Measurements from ENCODE around the gene KIAA1755. TPM values are rescaled to one million over a fixed set of nuclear protein-coding genes. Genes with fewer than 3 reads are reported as not detected.

The KIAA1755 gene
- total and polyA plus RNA-seq, 2 of the 4 experiments (the other 2 are of a cell fraction), result 2.5 to 5.1 TPM

GRCh38 chr20:38237381-38237780, 23.2 kb downstream of the KIAA1755 start:
- ChIA-PET POLR2A (ENCODE audit: unreplicated experiment) (no interaction called here), CTCF (interaction anchor here (0.6 kb wide), 1 partner anchor 521 kb away, joined by 3 read pairs; no protein-coding TSS in a partner anchor)
- ATAC-seq (ENCODE audit: low read depth) (no peak), DNase-seq (no peak)
- Histone ChIP-seq H3K4me2 (ENCODE audit: low read depth, low read length) (no peak overlapping the region), H3K27ac (ENCODE audit: insufficient read depth, low read length) (no peak overlapping the region), H4K8ac (ENCODE audit: low read depth in 2 of 2, low read length in 2 of 2) (no peak overlapping the region), H3K9me1 (ENCODE audit: insufficient read depth, low read length) (no peaks in the 10 kb centered on the region; the same call in 1 of the 2 replicates), H4K20me1 (ENCODE audit: insufficient read depth, low read length) (no peaks in the 10 kb centered on the region), H2AK9ac (replicated peaks; ENCODE audit: low read depth, low read length, poor library complexity) (no peak overlapping the region), H3K4ac (ENCODE audit: low read depth, low read length) (no peak overlapping the region), H4K91ac (ENCODE audit: insufficient read depth, low read depth, low read length) (no peak overlapping the region), H3K56ac (ENCODE audit: extremely low read depth, insufficient read depth, low read length) (no peak overlapping the region), H2AFZ (replicated peaks; ENCODE audit: low read length, poor library complexity) (no peak overlapping the region), H3K9ac (ENCODE audit: low read depth, low read length) (no peak overlapping the region), H2AK5ac (ENCODE audit: low read depth, low read length) (no peak overlapping the region), H3K79me1 (ENCODE audit: low read depth in 1 of 2, low read length in 2 of 2) (no peaks in the 10 kb centered on the region), H3K23ac (ENCODE audit: low read depth, low read length) (no peak overlapping the region), H3K4me3 (ENCODE audit: insufficient read depth, low read depth, low read length) (no peak overlapping the region), H3K9me3 (ENCODE audit: control insufficient read depth, insufficient read depth, low read length) (peaks cover 10% of the 10 kb centered on the region), H2BK120ac (ENCODE audit: low read depth, low read length) (no peak overlapping the region), H2BK5ac (ENCODE audit: low read depth, low read length, poor library complexity, severe bottlenecking) (no peak overlapping the region), H2BK15ac (ENCODE audit: low read depth, low read length) (no peak overlapping the region), H3K14ac (replicated peaks; ENCODE audit: low read depth, low read length) (no peak overlapping the region), H4K5ac (ENCODE audit: low read depth, low read length) (no peak overlapping the region), H3K27me3 (ENCODE audit: control insufficient read depth, insufficient read depth, low read length) (peaks cover 2% of the 10 kb centered on the region; the same call in 1 of the 2 replicates), H3K36me3 (ENCODE audit: control insufficient read depth, insufficient read depth, low read length) (peaks cover 22% of the 10 kb centered on the region), H3K18ac (ENCODE audit: low read depth, low read length) (no peak overlapping the region), H3K4me1 (ENCODE audit: control insufficient read depth, insufficient read depth, low read length) (no peaks in the 10 kb centered on the region), H2BK20ac (ENCODE audit: low read depth, low read length) (no peak overlapping the region)
- intact Hi-C loops (cut with micrococcal nuclease), result no loop called here
- 87% methylated on average over 2 of the region's 3 CpGs; no CpG with 5 or more reads in 1 of the 2 experiments for WGBS, 2 experiments (ENCODE audit: extremely low coverage in 2 of 2, insufficient read length in 1 of 2)
- TF ChIP-seq CHD1 (IDR thresholded peaks at IDR 0.05; ENCODE audit: low read depth, low read length) (no peak), MAFK (IDR thresholded peaks at IDR 0.05; ENCODE audit: low read depth, low read length) (no peak), ELK1 (IDR thresholded peaks at IDR 0.05; ENCODE audit: borderline replicate concordance, low read depth, low read length) (no peak), FOS (IDR thresholded peaks at IDR 0.05; ENCODE audit: low read depth, low read length) (no peak), MXI1 (IDR thresholded peaks at IDR 0.05; ENCODE audit: borderline replicate concordance, low read depth, low read length) (no peak), NFE2L2 (IDR thresholded peaks at IDR 0.05; ENCODE audit: low read depth, low read length) (no peak), RFX5 (IDR thresholded peaks at IDR 0.05; ENCODE audit: low read depth, low read length) (no peak), POLR2A (IDR thresholded peaks at IDR 0.05; ENCODE audit: low read depth, low read length) (no peak)
- TF ChIP-seq, protein P1, sequence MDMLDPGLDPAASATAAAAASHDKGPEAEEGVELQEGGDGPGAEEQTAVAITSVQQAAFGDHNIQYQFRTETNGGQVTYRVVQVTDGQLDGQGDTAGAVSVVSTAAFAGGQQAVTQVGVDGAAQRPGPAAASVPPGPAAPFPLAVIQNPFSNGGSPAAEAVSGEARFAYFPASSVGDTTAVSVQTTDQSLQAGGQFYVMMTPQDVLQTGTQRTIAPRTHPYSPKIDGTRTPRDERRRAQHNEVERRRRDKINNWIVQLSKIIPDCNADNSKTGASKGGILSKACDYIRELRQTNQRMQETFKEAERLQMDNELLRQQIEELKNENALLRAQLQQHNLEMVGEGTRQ (IDR thresholded peaks at IDR 0.05; ENCODE audit: low read depth, low read length), result no peak
- in situ Hi-C loops (cut with MboI; ENCODE audit: low sequenced_read_pairs), result loop anchor here (5.0 kb wide), 2 partner anchors 70 to 175 kb away; no protein-coding TSS in a partner anchor
- no TSS peak for BruUV-seq (replicated peaks)
- dilution Hi-C loops (cut with HindIII; ENCODE audit: low sequenced_read_pairs, unreplicated experiment), result no loop called here

Measured in IMR-90 (cell line).